Measurements from ENCODE around the gene FAM228A. TPM values are rescaled to one million over a fixed set of nuclear protein-coding genes. Genes with fewer than 3 reads are reported as not detected.

FAM228A gene
- polyA plus RNA-seq, 1 donor, result 1.3 TPM

- no peak for DNase-seq
These were observed 50.8 kb downstream of the FAM228A start for GRCh38 chr2:24225499-24226242.

- DNase-seq, result no peak
These were observed 53.6 kb downstream of the FAM228A start for GRCh38 chr2:24228470-24228869.

GRCh38 chr2:24231461-24231881 lies 56.6 kb downstream of the FAM228A start:
- DNase-seq, result no peak

- DNase-seq, result no peak
These were observed 58.5 kb downstream of the FAM228A start for GRCh38 chr2:24233321-24233720.

GRCh38 chr2:24237313-24237712 lies 62.5 kb downstream of the FAM228A start:
- no peak for DNase-seq

GRCh38 chr2:24238158-24238557 lies 63.3 kb downstream of the FAM228A start:
- DNase-seq, result no peak

GRCh38 chr2:24239553-24239952 lies 64.7 kb downstream of the FAM228A start:
- DNase-seq, result no peak

Other genes with a start within 250 kb of the FAM228A start
- 23.8 TPM for gene ATAD2B, start 247.9 kb upstream of the FAM228A start, polyA plus RNA-seq (ENCODE audit: insufficient read length)
- gene UBXN2A, start 234.6 kb upstream of the FAM228A start, polyA plus RNA-seq (ENCODE audit: insufficient read length), result 22.7 TPM
- gene MFSD2B, start 165.0 kb upstream of the FAM228A start, polyA plus RNA-seq (ENCODE audit: insufficient read length), result 2.4 TPM
- gene WDCP, start 127.7 kb upstream of the FAM228A start, polyA plus RNA-seq (ENCODE audit: insufficient read length), result 15.9 TPM
- 10.0 TPM for gene FKBP1B, start 125.3 kb upstream of the FAM228A start, polyA plus RNA-seq (ENCODE audit: insufficient read length)
- gene SF3B6, start 98.7 kb upstream of the FAM228A start, polyA plus RNA-seq (ENCODE audit: insufficient read length), result 145 TPM
- gene TP53I3, start 90.2 kb upstream of the FAM228A start, polyA plus RNA-seq (ENCODE audit: insufficient read length), result 44.5 TPM
- 2.2 TPM for gene PFN4, start 51.7 kb upstream of the FAM228A start, polyA plus RNA-seq (ENCODE audit: insufficient read length)
- 29.7 TPM for gene FAM228B, start 51.6 kb upstream of the FAM228A start, polyA plus RNA-seq (ENCODE audit: insufficient read length)
- gene ITSN2, start 185.5 kb downstream of the FAM228A start, polyA plus RNA-seq (ENCODE audit: insufficient read length), result 32.2 TPM

All from left kidney (tissue), 2 donors.